RWPE2 (cell line): ENCODE data around the gene ZFPM1.

Experiments used
- ATAC-seq: fragments of 200-7000 bp; cut with Tn5 transposase; 3 replicates; pipeline ENCODE4 v1.9.1; 2021; ENCODE audit warnings: low read depth
- DNase-seq: peaks from one replicate; pipeline ENCODE4 v3.0.0-alpha.2; 2020; ENCODE audit warnings: low spot score
- H3K27ac ChIP-seq: fragments of 450-650 bp; 2 replicates; pipeline ENCODE4 v1.5.1; 2017; ENCODE audit warnings: mild to moderate bottlenecking; ENCODE audit not compliant: poor library complexity, severe bottlenecking
- H3K27me3 ChIP-seq: fragments of 250-450 bp; sonication (Bioruptor Pico); 2 replicates; pipeline ENCODE4 v1.5.1; 2021; ENCODE audit warnings: mild to moderate bottlenecking, moderate library complexity; ENCODE audit not compliant: insufficient read depth, poor library complexity, severe bottlenecking
- H3K36me3 ChIP-seq: fragments of 250-450 bp; sonication (Bioruptor Pico); 2 replicates; pipeline ENCODE4 v1.5.1; 2020; ENCODE audit warnings: low read depth, mild to moderate bottlenecking, moderate library complexity
- H3K4me1 ChIP-seq: fragments of 250-450 bp; sonication (Bioruptor Pico); 2 replicates; pipeline ENCODE4 v1.5.1; 2021; ENCODE audit warnings: mild to moderate bottlenecking, moderate library complexity; ENCODE audit not compliant: insufficient read depth, poor library complexity, severe bottlenecking
- H3K4me3 ChIP-seq: fragments of 250-450 bp; sonication (Bioruptor Pico); 2 replicates; pipeline ENCODE4 v1.5.1; 2021; ENCODE audit warnings: mild to moderate bottlenecking, moderate library complexity; ENCODE audit not compliant: severe bottlenecking
- H3K9me3 ChIP-seq: fragments of 250-450 bp; sonication (Bioruptor Pico); 2 replicates; pipeline ENCODE4 v1.5.1; 2021; ENCODE audit warnings: mild to moderate bottlenecking, moderate library complexity; ENCODE audit not compliant: severe bottlenecking
- TF ChIP-seq, protein P1 (sequence below): fragments of 450-650 bp; IDR thresholded peaks from one replicate; pipeline ENCODE4 v1.5.1; 2017; ENCODE audit warnings: mild to moderate bottlenecking, moderate library complexity; ENCODE audit not compliant: poor library complexity, severe bottlenecking

The ZFPM1 gene

DNA sequence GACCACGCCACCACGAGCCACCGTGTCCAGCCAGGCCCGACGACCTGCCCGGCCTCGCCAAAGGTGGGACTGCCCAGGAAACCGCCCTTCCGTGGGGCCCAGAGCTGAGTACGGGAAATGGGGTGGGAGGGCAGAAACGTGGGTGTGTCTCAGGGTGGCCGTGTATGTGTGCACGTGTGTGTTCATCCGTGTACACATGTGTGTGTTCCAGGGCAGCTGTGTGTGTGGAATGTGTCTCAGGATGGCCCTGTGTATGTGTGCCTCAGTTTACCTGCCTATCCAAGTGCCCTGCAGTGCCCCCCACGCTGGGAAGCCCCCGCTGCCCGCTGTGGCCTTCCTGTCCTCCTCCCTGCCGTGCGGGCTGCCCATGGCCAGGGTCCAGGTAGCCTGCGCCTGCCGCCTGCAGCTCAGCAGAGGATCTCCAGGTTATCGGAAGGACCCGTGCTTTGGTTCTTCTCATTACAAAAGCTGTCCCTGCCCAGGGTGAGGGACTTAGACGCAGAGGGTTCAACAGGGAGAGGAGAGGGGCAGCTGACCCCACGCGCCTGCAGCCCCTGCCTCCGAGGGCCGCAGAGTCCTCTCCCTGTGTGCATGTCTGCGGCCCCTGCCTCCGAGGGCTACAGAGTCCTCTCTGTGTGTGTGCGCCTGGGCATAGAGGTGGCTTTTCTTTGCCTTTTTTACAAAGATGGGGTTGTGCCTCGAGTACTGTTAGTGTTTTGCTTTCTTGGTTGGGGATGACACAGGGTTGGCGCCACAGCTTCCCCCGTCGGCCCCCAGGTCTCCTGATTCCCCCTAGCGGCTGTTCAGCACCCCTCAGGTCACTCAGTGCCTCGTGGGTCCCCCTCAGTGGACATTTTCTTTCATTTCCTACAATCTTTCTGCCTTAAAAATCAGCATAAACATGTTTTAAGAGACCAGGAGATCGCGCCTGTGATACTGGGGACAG is 46.7 kb upstream of the ZFPM1 start:
- ATAC-seq = no peak
- no peaks in the 10 kb centered on the region for H3K4me1 ChIP-seq
- DNase-seq = no peak
- no peak overlapping the region for H3K4me3 ChIP-seq
- H3K27ac ChIP-seq = no peak overlapping the region
- H3K27me3 ChIP-seq = no peaks in the 10 kb centered on the region
- TF ChIP-seq, protein P1, sequence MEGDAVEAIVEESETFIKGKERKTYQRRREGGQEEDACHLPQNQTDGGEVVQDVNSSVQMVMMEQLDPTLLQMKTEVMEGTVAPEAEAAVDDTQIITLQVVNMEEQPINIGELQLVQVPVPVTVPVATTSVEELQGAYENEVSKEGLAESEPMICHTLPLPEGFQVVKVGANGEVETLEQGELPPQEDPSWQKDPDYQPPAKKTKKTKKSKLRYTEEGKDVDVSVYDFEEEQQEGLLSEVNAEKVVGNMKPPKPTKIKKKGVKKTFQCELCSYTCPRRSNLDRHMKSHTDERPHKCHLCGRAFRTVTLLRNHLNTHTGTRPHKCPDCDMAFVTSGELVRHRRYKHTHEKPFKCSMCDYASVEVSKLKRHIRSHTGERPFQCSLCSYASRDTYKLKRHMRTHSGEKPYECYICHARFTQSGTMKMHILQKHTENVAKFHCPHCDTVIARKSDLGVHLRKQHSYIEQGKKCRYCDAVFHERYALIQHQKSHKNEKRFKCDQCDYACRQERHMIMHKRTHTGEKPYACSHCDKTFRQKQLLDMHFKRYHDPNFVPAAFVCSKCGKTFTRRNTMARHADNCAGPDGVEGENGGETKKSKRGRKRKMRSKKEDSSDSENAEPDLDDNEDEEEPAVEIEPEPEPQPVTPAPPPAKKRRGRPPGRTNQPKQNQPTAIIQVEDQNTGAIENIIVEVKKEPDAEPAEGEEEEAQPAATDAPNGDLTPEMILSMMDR = peak; percentile 26
- H3K36me3 ChIP-seq = no peaks in the 10 kb centered on the region
- no peaks in the 10 kb centered on the region for H3K9me3 ChIP-seq

DNA sequence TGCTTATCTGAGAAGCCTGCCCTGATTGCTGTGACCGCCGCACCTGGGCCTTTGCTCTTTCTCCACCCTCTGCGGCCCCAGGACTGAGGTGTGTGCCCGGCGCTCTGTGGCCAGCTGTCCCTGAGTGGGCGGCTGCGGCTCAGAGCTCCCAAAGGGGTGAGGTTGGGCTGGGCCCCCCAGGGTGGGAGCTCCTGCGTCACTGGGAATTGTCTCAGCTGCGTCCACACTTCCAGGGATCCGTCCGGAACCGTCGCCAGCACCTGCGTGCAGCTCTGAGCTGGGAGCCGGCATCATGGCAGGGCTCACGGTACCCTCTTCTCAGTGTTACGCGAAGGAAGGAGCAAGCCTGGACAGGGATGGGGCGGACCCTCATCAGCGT is 46.0 kb upstream of the ZFPM1 start:
- H3K27me3 ChIP-seq = no peaks in the 10 kb centered on the region
- no peak overlapping the region for H3K4me3 ChIP-seq
- TF ChIP-seq, protein P1 = no peak
- H3K4me1 ChIP-seq = no peaks in the 10 kb centered on the region
- H3K9me3 ChIP-seq = no peaks in the 10 kb centered on the region
- H3K27ac ChIP-seq = no peak overlapping the region
- no peaks in the 10 kb centered on the region for H3K36me3 ChIP-seq
- no peak for ATAC-seq
- DNase-seq = no peak

DNA sequence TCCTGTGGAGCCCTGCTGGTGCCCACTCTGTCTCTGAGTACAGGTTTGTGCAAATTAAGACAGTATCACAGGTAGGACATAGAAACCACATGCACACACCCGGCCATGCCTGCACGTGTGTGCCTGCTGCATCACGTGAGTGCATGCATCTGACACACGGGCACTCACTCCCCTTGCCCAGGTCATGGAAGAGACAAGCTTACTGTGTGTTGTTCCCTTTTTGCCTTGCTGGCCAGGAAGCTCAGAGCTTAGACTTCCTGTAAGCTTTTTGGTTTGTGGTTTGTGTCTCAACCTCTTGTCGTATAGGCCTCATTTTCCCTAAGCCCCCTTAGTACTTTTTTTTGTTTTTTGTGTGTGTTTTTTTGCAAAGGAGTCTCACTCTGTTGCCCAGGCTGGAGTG is 45.3 kb upstream of the ZFPM1 start:
- no peaks in the 10 kb centered on the region for H3K9me3 ChIP-seq
- TF ChIP-seq, protein P1 = no peak
- H3K4me1 ChIP-seq = no peaks in the 10 kb centered on the region
- ATAC-seq (no peak), DNase-seq (no peak)
- H3K4me3 ChIP-seq = no peak overlapping the region
- H3K27me3 ChIP-seq = no peaks in the 10 kb centered on the region
- no peaks in the 10 kb centered on the region for H3K36me3 ChIP-seq
- H3K27ac ChIP-seq = no peak overlapping the region

DNA sequence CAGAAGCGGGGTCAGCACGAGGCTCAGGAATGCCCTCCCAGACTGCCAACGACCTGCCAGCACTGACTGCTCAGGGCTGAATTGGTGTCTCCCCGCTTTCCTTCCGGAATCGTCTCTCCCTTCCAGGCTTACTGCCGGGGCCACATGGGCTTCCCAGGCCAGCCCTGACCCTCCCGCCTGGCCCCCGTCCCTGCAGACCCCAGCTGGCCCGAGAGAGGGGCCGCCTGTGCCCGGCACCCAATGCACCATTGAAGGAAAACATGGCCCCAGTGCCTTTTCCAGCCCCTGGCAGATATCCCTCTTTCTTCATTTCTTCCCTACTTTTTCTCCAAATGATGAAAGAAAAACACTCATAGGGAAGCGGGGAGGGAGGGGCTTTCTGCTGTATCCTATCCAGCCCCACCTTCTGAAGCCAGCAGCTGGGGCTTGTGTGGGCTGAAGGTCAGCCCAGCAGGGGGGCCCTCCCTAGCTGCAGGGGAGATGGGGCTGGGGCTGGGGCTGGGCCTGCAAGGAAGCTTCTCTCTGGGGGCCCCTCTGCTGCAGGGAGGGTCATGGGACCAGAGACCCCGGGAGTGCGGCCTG is 44.4 kb upstream of the ZFPM1 start:
- Histone ChIP-seq H3K9me3 (no peaks in the 10 kb centered on the region), H3K27me3 (no peaks in the 10 kb centered on the region), H3K27ac (no peak overlapping the region), H3K4me3 (no peak overlapping the region), H3K36me3 (no peaks in the 10 kb centered on the region), H3K4me1 (no peaks in the 10 kb centered on the region)
- TF ChIP-seq, protein P1 = no peak
- ATAC-seq (no peak), DNase-seq (no peak)
